A673 (cell line): ENCODE data around the gene LPCAT1. TPM values are rescaled to one million over a fixed set of nuclear protein-coding genes. Genes with fewer than 3 reads are reported as not detected.
"Not testable (repeated sequence)": the region's sequence is repeated elsewhere in the genome, so short reads cannot be mapped to it uniquely, and the experiment has no call there.

ENCODE experiments used
- BruUV-seq: library from RNA; stranded (reverse); fragments of 400-500 nt; replicated peaks from 2 replicates; lab custom pipeline; 2021; lab: Mats Ljungman, UMichigan
- CTCF ChIA-PET: fragments of 300-600 bp; sonication (Branson Sonifier 250); formaldehyde crosslinking; loops from one replicate; lab custom pipeline; 2022; ENCODE audit warnings: antibody characterized with exemption; lab: Charles Lee
- POLR2A ChIA-PET: fragments of 300-600 bp; sonication (Branson Sonifier 250); formaldehyde crosslinking; loops from one replicate; lab custom pipeline; 2022; ENCODE audit warnings: antibody characterized with exemption; ENCODE audit not compliant: low non-redundant PET; lab: Charles Lee
- DNase-seq: peaks from one replicate; pipeline ENCODE4 v3.0.0-alpha.2; 2015; ENCODE audit warnings: low spot score
- H3K27ac ChIP-seq: fragments of 200-600 bp; sonication (generic); 2 replicates; pipeline ENCODE4 v1.5.1; 2016; ENCODE audit warnings: mixed run types, low read depth, mild to moderate bottlenecking, mixed read lengths, antibody characterized with exemption, low read length; ENCODE audit not compliant: poor library complexity, severe bottlenecking
- H3K27me3 ChIP-seq: fragments of 200-600 bp; sonication (generic); replicated peaks from 2 replicates; pipeline ENCODE4 v1.6.1; 2017; ENCODE audit warnings: mixed run types, low read depth, mild to moderate bottlenecking, mixed read lengths, antibody characterized with exemption, low read length; ENCODE audit not compliant: insufficient read depth, poor library complexity
- H3K36me3 ChIP-seq: fragments of 200-600 bp; sonication (generic); 2 replicates; pipeline ENCODE4 v1.6.1; 2016; ENCODE audit warnings: mixed run types, mild to moderate bottlenecking, mixed read lengths, antibody characterized with exemption, low read length; ENCODE audit not compliant: insufficient read depth, poor library complexity, severe bottlenecking
- H3K4me1 ChIP-seq: fragments of 200-600 bp; sonication (generic); 2 replicates; pipeline ENCODE4 v1.6.1; 2017; ENCODE audit warnings: mixed run types, mild to moderate bottlenecking, mixed read lengths, antibody characterized with exemption, low read length; ENCODE audit not compliant: insufficient read depth, poor library complexity, severe bottlenecking
- H3K4me3 ChIP-seq: fragments of 200-600 bp; sonication (generic); 2 replicates; pipeline ENCODE4 v1.5.1; 2016; ENCODE audit warnings: low read depth, mixed run types, mild to moderate bottlenecking, mixed read lengths, low read length; ENCODE audit not compliant: poor library complexity, severe bottlenecking
- H3K9me3 ChIP-seq: fragments of 200-600 bp; sonication (generic); 2 replicates; pipeline ENCODE4 v1.6.1; 2016; ENCODE audit warnings: mixed run types, low read depth, mild to moderate bottlenecking, mixed read lengths, antibody characterized with exemption, low read length; ENCODE audit not compliant: poor library complexity, severe bottlenecking
- EZH2 ChIP-seq: fragments of 200-600 bp; sonication (generic); IDR thresholded peaks from 2 replicates; pipeline ENCODE4 v1.6.1; 2017; ENCODE audit warnings: borderline replicate concordance, low read depth, mild to moderate bottlenecking, mixed read lengths, antibody characterized with exemption, low read length; ENCODE audit not compliant: poor library complexity, severe bottlenecking
- intact Hi-C: fragments of 100-400 bp; cut with micrococcal nuclease; formaldehyde crosslinking; loops from one replicate; pipeline ENCODE4 v1.10.0; 2022; ENCODE audit not compliant: unreplicated experiment
- total RNA-seq: library from RNA; stranded (reverse); gene quantifications from 2 replicates; pipeline ENCODE4 v1.2.3, GENCODE V29; 2021
- TF ChIP-seq, protein P1 (sequence below): fragments of 300-800, 200-600 bp; sonication (generic); conservative IDR thresholded peaks from 2 replicates; pipeline ENCODE4 v1.5.1; 2017; ENCODE audit warnings: low read depth, mild to moderate bottlenecking, antibody characterized with exemption, low read length, moderate library complexity, mixed read lengths

LPCAT1 gene
- total RNA-seq, 1 experiment from 2014 or later = 97.3 TPM

DNA sequence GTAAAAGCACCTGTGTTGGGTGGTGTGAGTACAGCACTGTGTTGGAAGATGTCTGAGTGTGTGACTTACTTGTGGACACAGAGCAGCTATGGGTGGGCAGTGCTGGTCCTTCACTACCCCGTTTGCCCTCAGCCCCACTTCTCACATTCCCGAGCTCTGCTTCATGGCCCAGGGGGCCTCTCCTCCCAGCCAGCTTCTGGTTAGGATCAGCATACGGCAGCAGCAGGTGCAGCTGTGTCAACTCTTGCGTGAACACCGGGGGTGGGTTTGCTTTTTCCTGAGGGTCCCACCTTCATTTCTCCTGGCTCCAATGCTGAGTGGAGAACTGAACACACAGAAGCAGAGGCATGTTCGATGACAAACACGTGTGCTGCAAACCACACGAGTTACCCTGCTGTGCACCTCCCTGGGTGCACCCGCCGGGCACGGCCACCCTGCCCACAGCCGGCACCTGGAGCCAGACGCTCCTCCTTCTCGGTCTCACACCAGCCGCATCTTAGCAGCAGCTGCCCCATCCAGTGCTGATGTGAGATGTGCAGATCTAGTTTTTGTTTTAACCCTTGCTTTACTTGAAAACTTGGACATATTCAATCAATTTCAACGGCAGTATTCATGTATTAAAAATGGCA is 63.6 kb downstream of the LPCAT1 start:
- Histone ChIP-seq H3K36me3 (peaks cover 23% of the 10 kb centered on the region), H3K4me3 (no peak overlapping the region), H3K9me3 (peaks cover 31% of the 10 kb centered on the region), H3K27me3 (no peaks in the 10 kb centered on the region), H3K4me1 (no peaks in the 10 kb centered on the region), H3K27ac (no peak overlapping the region)
- ChIA-PET POLR2A (no interaction called here), CTCF (no interaction called here)
- intact Hi-C loops = no loop called here
- TF ChIP-seq EZH2 = no peak
- TF ChIP-seq, protein P1, sequence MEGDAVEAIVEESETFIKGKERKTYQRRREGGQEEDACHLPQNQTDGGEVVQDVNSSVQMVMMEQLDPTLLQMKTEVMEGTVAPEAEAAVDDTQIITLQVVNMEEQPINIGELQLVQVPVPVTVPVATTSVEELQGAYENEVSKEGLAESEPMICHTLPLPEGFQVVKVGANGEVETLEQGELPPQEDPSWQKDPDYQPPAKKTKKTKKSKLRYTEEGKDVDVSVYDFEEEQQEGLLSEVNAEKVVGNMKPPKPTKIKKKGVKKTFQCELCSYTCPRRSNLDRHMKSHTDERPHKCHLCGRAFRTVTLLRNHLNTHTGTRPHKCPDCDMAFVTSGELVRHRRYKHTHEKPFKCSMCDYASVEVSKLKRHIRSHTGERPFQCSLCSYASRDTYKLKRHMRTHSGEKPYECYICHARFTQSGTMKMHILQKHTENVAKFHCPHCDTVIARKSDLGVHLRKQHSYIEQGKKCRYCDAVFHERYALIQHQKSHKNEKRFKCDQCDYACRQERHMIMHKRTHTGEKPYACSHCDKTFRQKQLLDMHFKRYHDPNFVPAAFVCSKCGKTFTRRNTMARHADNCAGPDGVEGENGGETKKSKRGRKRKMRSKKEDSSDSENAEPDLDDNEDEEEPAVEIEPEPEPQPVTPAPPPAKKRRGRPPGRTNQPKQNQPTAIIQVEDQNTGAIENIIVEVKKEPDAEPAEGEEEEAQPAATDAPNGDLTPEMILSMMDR = no peak
- no peak for DNase-seq
- no TSS peak for BruUV-seq

GRCh38 chr5:1459435-1459834 is 64.3 kb downstream of the LPCAT1 start:
- DNase-seq, H3K4me1 ChIP-seq, BruUV-seq, H3K27ac ChIP-seq, CTCF ChIA-PET, H3K27me3 ChIP-seq, H3K4me3 ChIP-seq, intact Hi-C loops, POLR2A ChIA-PET: not testable (repeated sequence)
- peaks cover 23% of the 10 kb centered on the region for H3K36me3 ChIP-seq
- peaks cover 38% of the 10 kb centered on the region for H3K9me3 ChIP-seq

DNA sequence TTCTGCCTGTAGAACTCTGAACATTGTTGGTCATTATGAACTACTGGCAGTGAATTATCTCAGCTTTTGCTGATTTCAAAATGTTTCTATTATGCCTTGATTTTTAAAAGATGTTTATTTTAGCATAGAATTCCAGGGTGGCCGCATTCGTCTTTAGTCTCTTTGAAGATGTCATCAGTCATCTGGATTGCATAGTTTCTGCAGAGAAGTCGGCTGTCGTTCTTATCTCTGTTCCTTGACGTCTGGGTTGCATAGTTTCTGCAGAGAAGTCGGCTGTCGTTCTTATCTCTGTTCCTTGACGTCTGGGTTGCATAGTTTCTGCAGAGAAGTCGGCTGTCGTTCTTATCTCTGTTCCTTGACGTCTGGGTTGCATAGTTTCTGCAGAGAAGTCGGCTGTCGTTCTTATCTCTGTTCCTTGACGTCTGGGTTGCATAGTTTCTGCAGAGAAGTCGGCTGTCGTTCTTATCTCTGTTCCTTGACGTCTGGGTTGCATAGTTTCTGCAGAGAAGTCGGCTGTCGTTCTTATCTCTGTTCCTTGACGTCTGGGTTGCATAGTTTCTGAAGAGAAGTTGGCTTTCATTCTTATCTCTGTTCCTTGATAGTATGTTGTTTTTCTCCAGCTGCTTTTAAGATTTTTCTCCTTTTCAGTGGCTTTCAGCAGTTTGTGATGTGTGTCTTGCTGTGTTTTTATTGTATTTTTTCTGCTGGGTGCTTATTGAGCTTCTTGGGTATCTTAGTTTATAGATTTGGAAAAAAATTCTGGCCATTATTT is 67.5 kb downstream of the LPCAT1 start:
- H3K36me3 ChIP-seq, BruUV-seq, H3K4me3 ChIP-seq, POLR2A ChIA-PET, H3K4me1 ChIP-seq, intact Hi-C loops, H3K27me3 ChIP-seq, DNase-seq, H3K27ac ChIP-seq: not testable (repeated sequence)
- H3K9me3 ChIP-seq = peaks cover 51% of the 10 kb centered on the region
- CTCF ChIA-PET = interaction anchor here (0.6 kb wide), 1 partner anchor 61 kb away, joined by 3 read pairs; no protein-coding TSS in a partner anchor

DNA sequence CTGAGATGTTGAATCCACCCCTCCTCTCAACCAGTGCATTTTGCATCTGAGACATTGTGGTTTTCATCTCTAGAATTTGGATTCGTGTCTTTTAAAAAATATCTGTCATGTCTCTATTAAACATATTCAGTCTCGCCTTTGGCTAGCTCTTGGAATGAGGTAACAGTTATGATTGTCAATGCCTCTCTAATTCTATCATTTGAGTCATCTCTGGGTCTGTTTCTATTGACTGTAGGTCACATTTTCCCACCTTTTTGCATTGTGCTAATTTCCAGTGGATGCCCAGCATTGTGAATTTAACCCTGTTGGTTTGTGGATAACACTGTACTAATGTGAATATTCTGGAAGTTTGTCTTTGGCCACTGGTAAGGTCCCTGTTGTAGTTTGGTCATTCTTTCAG is 70.1 kb downstream of the LPCAT1 start:
- ChIA-PET POLR2A (no interaction called here), CTCF (no interaction called here)
- Histone ChIP-seq H3K4me3 (no peak overlapping the region), H3K9me3 (peaks cover 51% of the 10 kb centered on the region), H3K36me3 (no peaks in the 10 kb centered on the region), H3K27ac (no peak overlapping the region), H3K4me1 (no peaks in the 10 kb centered on the region), H3K27me3 (peaks cover 14% of the 10 kb centered on the region)
- intact Hi-C loops = no loop called here
- no TSS peak for BruUV-seq
- TF ChIP-seq, protein P1 = no peak
- no peak for TF ChIP-seq EZH2
- DNase-seq = no peak
